Measurements from ENCODE around the gene INPP5K. TPM values are rescaled to one million over a fixed set of nuclear protein-coding genes. Genes with fewer than 3 reads are reported as not detected.
A peak's percentile ranks its signal among the peaks of the same experiment; 100 is the strongest.
"Not testable (repeated sequence)": the region's sequence is repeated elsewhere in the genome, so short reads cannot be mapped to it uniquely, and the experiment has no call there.

INPP5K gene
- total and polyA plus RNA-seq, 7 donors = 25.7 to 66.5 (median 41.0) TPM

- no peak for DNase-seq
- Histone ChIP-seq H3K27me3 (no peaks in the 10 kb centered on the region), H3K4me3 (no peak overlapping the region), H3K27ac (no peak overlapping the region), H3K4me1 (peaks cover 0 to 11% (median 0%) of the 10 kb centered on the region in 4 donors), H3K9me3 (no peaks in the 10 kb centered on the region), H3K36me3 (peaks cover 14 to 94% (median 45%) of the 10 kb centered on the region in 4 donors)
- peak in 1 of 4 experiments; percentile 11 for TF ChIP-seq CTCF (IDR thresholded peaks at IDR 0.05)
- no peak for TF ChIP-seq POLR2A (IDR thresholded peaks at IDR 0.05)
- no peak for TF ChIP-seq EP300 (IDR thresholded peaks at IDR 0.05)
- no peak for TF ChIP-seq POLR2AphosphoS5 (IDR thresholded peaks at IDR 0.05)
- intact Hi-C loops (cut with DNase I) = no loop called here
- WGBS, 2 donors = 83 to 87% methylated on average over 10 of the region's 10 CpGs
These were observed 16.6 kb upstream of the INPP5K start for GRCh38 chr17:1532836-1533602.

GRCh38 chr17:1529863-1530262 lies 13.5 kb upstream of the INPP5K start:
- Histone ChIP-seq H3K27ac (no peak overlapping the region), H3K27me3 (no peaks in the 10 kb centered on the region), H3K4me1 (no peaks in the 10 kb centered on the region), H3K36me3 (peaks cover 4 to 94% (median 35%) of the 10 kb centered on the region in 4 donors), H3K4me3 (no peak overlapping the region), H3K9me3 (no peaks in the 10 kb centered on the region)
- intact Hi-C loops (cut with DNase I) = no loop called here
- no peak for DNase-seq
- no peak for TF ChIP-seq POLR2A (IDR thresholded peaks at IDR 0.05)
- TF ChIP-seq CTCF (IDR thresholded peaks at IDR 0.05) = no peak
- no peak for TF ChIP-seq EP300 (IDR thresholded peaks at IDR 0.05)
- TF ChIP-seq POLR2AphosphoS5 (IDR thresholded peaks at IDR 0.05) = no peak
- 43 to 57% methylated on average over 2 of the region's 2 CpGs for WGBS, 2 donors

GRCh38 chr17:1526876-1527275 lies 10.5 kb upstream of the INPP5K start:
- 75 to 78% methylated on average over 4 of the region's 4 CpGs for WGBS, 2 donors
- H3K4me3 ChIP-seq; H3K27me3 ChIP-seq; H3K27ac ChIP-seq; DNase-seq; H3K4me1 ChIP-seq; H3K9me3 ChIP-seq; intact Hi-C loops (cut with DNase I): not testable (repeated sequence)
- peaks cover 0 to 69% (median 11%) of the 10 kb centered on the region in 4 donors for H3K36me3 ChIP-seq

GRCh38 chr17:1522626-1523025 lies 6.2 kb upstream of the INPP5K start:
- intact Hi-C loops (cut with DNase I) = no loop called here
- no peaks in the 10 kb centered on the region for H3K9me3 ChIP-seq
- H3K36me3 ChIP-seq = peaks cover 0 to 56% (median 7%) of the 10 kb centered on the region in 4 donors
- no peak overlapping the region for H3K27ac ChIP-seq
- DNase-seq = no peak
- H3K4me3 ChIP-seq = no peak overlapping the region
- peaks cover 0 to 2% (median 1%) of the 10 kb centered on the region in 4 donors for H3K4me1 ChIP-seq
- 94 to 96% methylated on average over 5 of the region's 5 CpGs for WGBS, 2 donors
- H3K27me3 ChIP-seq = no peaks in the 10 kb centered on the region
- TF ChIP-seq POLR2A (IDR thresholded peaks at IDR 0.05) = no peak
- TF ChIP-seq EP300 (IDR thresholded peaks at IDR 0.05) = no peak
- TF ChIP-seq POLR2AphosphoS5 (IDR thresholded peaks at IDR 0.05) = no peak
- TF ChIP-seq CTCF (IDR thresholded peaks at IDR 0.05) = no peak

GRCh38 chr17:1521086-1521640 lies 4.8 kb upstream of the INPP5K start:
- peaks cover 0 to 10% (median 7%) of the 10 kb centered on the region in 4 donors for H3K4me1 ChIP-seq
- no peak for TF ChIP-seq EP300 (IDR thresholded peaks at IDR 0.05)
- no peak for TF ChIP-seq POLR2AphosphoS5 (IDR thresholded peaks at IDR 0.05)
- no peak for TF ChIP-seq CTCF (IDR thresholded peaks at IDR 0.05)
- no peak for TF ChIP-seq POLR2A (IDR thresholded peaks at IDR 0.05)
- peaks cover 0 to 43% (median 7%) of the 10 kb centered on the region in 4 donors for H3K36me3 ChIP-seq
- H3K4me3 ChIP-seq = no peak overlapping the region
- no peaks in the 10 kb centered on the region for H3K9me3 ChIP-seq
- H3K27me3 ChIP-seq = no peaks in the 10 kb centered on the region
- no peak for DNase-seq
- 91 to 94% methylated on average over 10 of the region's 10 CpGs for WGBS, 2 donors
- intact Hi-C loops (cut with DNase I) = no loop called here
- H3K27ac ChIP-seq = no peak overlapping the region
